PC-3 (cell line): ENCODE measurements around the gene CMSS1. TPM values are rescaled to one million over a fixed set of nuclear protein-coding genes. Genes with fewer than 3 reads are reported as not detected.

ENCODE experiments used
- ATAC-seq: fragments of 200-7000 bp; cut with Tn5 transposase; 2 replicates; pipeline ENCODE4 v1.9.1; 2020; ENCODE audit warnings: mild to moderate bottlenecking, moderate library complexity
- BruUV-seq: library from RNA; stranded (reverse); fragments of 400-500 nt; replicated peaks from 2 replicates; lab custom pipeline; 2021; lab: Mats Ljungman, UMichigan
- CTCF ChIA-PET: fragments of 300-600 bp; sonication (Branson Sonifier 250); formaldehyde crosslinking; loops from one replicate; lab custom pipeline; 2022; ENCODE audit warnings: antibody characterized with exemption; lab: Charles Lee
- POLR2A ChIA-PET: fragments of 300-600 bp; sonication (Branson Sonifier 250); formaldehyde crosslinking; loops from one replicate; lab custom pipeline; 2022; ENCODE audit warnings: antibody characterized with exemption; ENCODE audit not compliant: unreplicated experiment; lab: Charles Lee
- DNase-seq: peaks from one replicate; pipeline ENCODE4 v3.0.0-alpha.2; 2015
- H2AFZ ChIP-seq: fragments of 300-600 bp; sonication (generic); 2 replicates; pipeline ENCODE4 v1.6.0; 2016; ENCODE audit warnings: antibody characterized with exemption, low read length
- H3F3A ChIP-seq: fragments of 300-600 bp; sonication (generic); one replicate; pipeline ENCODE4 v1.6.0; 2017; ENCODE audit warnings: antibody characterized with exemption, low read length, control low read depth, mild to moderate bottlenecking; ENCODE audit not compliant: unreplicated experiment
- H3K27ac ChIP-seq: fragments of 300-600 bp; sonication (generic); 2 replicates; pipeline ENCODE4 v1.5.1; 2016; ENCODE audit warnings: mild to moderate bottlenecking, low read length
- H3K27me3 ChIP-seq: fragments of 300-600 bp; sonication (generic); 2 replicates; pipeline ENCODE4 v1.6.1; 2016; ENCODE audit warnings: low read length, mixed read lengths
- H3K36me3 ChIP-seq: fragments of 300-600 bp; sonication (generic); 2 replicates; pipeline ENCODE4 v1.6.1; 2016; ENCODE audit warnings: low read depth, mixed run types, low read length, mixed read lengths
- H3K4me1 ChIP-seq: fragments of 300-600 bp; sonication (generic); 2 replicates; pipeline ENCODE4 v1.5.1; 2016; ENCODE audit warnings: low read length; ENCODE audit not compliant: insufficient read depth
- H3K4me2 ChIP-seq: fragments of 300-600 bp; sonication (generic); 2 replicates; pipeline ENCODE4 v1.6.0; 2016; ENCODE audit warnings: low read length
- H3K4me3 ChIP-seq: fragments of 300-600 bp; sonication (generic); 2 replicates; pipeline ENCODE4 v1.5.1; 2016; ENCODE audit warnings: mild to moderate bottlenecking, low read length, mixed read lengths
- H3K79me2 ChIP-seq: fragments of 300-600 bp; sonication (generic); 2 replicates; pipeline ENCODE4 v1.6.1; 2017; ENCODE audit warnings: low read length, mixed read lengths
- H3K9ac ChIP-seq: fragments of 300-600 bp; sonication (generic); 2 replicates; pipeline ENCODE4 v1.6.0; 2016; ENCODE audit warnings: mild to moderate bottlenecking, low read length
- H3K9me2 ChIP-seq: fragments of 300-600 bp; sonication (generic); replicated peaks from 2 replicates; pipeline ENCODE4 v1.6.1; 2016; ENCODE audit warnings: mixed run types, low read length, mixed read lengths
- H3K9me3 ChIP-seq: fragments of 300-600 bp; sonication (generic); 2 replicates; pipeline ENCODE4 v1.6.1; 2016; ENCODE audit warnings: low read length, mixed read lengths
- H4K20me1 ChIP-seq: fragments of 300-600 bp; sonication (generic); 2 replicates; pipeline ENCODE4 v1.6.1; 2016; ENCODE audit warnings: low read length, mixed read lengths
- EZH2 ChIP-seq: fragments of 300-600 bp; sonication (generic); IDR thresholded peaks from one replicate; pipeline ENCODE4 v1.6.1; 2017; ENCODE audit warnings: antibody characterized with exemption, mild to moderate bottlenecking, low read length; ENCODE audit not compliant: unreplicated experiment
- EZH2phosphoT487 ChIP-seq: fragments of 300-600 bp; sonication (generic); IDR thresholded peaks from 2 replicates; pipeline ENCODE4 v1.6.1; 2018; ENCODE audit warnings: mild to moderate bottlenecking, antibody characterized with exemption, low read length, borderline replicate concordance
- intact Hi-C: fragments of 100-400 bp; cut with micrococcal nuclease; formaldehyde crosslinking; loops from 2 replicates; pipeline ENCODE4 v1.9.0; 2023
- total RNA-seq: library from RNA; depleted of rRNA; stranded (reverse); fragments of >200 nt; gene quantifications from 2 replicates; pipeline ENCODE4 v1.2.3, GENCODE V29; 2014
- TF ChIP-seq, protein P1 (sequence below): fragments of 300-600 bp; sonication (generic); conservative IDR thresholded peaks from 2 replicates; pipeline ENCODE4 v1.5.1; 2017; ENCODE audit warnings: antibody characterized with exemption, low read depth, mild to moderate bottlenecking, low read length

CMSS1 gene
- total RNA-seq, 1 experiment from 2014 or later = 63.1 TPM

DNA sequence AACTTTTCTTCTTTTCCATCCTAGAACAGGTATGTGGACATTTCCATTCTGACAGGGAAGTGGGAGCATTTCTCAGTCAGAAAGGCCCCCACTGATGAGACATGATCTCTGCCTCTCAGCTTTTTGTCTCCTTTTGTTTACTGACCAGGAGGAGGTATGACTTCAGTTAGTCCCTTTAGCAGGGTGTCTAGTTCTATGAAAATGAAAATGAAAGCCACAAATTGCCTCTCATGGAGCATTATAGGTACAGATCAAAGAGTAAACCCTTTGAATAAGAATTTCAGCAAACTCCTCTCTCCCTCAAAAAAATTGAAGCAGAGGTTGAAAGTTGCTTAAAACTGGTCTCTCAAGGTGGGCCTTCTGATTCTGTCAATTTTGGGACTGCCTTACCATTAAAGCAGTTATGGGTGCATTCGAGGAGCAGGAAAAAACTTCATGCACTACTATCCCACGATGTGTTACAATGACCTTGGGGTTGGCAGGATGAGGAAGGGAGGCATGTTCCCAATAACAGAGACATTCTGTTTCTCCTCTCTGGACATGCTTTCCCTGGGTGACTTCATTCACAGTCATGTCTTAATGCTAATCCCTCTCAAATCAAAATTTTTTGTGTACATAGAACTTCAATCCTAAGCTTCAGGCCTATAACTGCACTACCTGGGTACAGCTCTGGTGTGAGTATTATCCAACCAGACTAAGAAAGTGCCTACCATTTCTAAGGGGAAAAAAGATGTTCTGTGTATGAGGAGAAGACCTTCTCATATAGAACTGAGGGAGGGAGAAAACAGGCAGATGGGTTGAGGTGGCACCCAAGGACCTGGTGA lies 392.5 kb downstream of the CMSS1 start:
- Histone ChIP-seq H3K4me2 (no peak overlapping the region), H3F3A (no peaks in the 10 kb centered on the region), H3K4me1 (no peaks in the 10 kb centered on the region), H3K9me2 (no peaks in the 10 kb centered on the region), H3K27me3 (no peaks in the 10 kb centered on the region), H3K4me3 (no peak overlapping the region), H3K27ac (no peak overlapping the region), H3K9me3 (no peaks in the 10 kb centered on the region), H2AFZ (no peak overlapping the region), H3K36me3 (no peaks in the 10 kb centered on the region), H3K9ac (no peak overlapping the region), H4K20me1 (no peaks in the 10 kb centered on the region), H3K79me2 (no peaks in the 10 kb centered on the region)
- TF ChIP-seq EZH2 (no peak), EZH2phosphoT487 (no peak)
- TF ChIP-seq, protein P1, sequence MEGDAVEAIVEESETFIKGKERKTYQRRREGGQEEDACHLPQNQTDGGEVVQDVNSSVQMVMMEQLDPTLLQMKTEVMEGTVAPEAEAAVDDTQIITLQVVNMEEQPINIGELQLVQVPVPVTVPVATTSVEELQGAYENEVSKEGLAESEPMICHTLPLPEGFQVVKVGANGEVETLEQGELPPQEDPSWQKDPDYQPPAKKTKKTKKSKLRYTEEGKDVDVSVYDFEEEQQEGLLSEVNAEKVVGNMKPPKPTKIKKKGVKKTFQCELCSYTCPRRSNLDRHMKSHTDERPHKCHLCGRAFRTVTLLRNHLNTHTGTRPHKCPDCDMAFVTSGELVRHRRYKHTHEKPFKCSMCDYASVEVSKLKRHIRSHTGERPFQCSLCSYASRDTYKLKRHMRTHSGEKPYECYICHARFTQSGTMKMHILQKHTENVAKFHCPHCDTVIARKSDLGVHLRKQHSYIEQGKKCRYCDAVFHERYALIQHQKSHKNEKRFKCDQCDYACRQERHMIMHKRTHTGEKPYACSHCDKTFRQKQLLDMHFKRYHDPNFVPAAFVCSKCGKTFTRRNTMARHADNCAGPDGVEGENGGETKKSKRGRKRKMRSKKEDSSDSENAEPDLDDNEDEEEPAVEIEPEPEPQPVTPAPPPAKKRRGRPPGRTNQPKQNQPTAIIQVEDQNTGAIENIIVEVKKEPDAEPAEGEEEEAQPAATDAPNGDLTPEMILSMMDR = no peak
- ChIA-PET CTCF (no interaction called here), POLR2A (interaction anchor here (0.7 kb wide), 1 partner anchor 105 kb away, joined by 3 read pairs; no protein-coding TSS in a partner anchor)
- intact Hi-C loops = no loop called here
- ATAC-seq = no peak
- no peak for DNase-seq
- BruUV-seq = no TSS peak

DNA sequence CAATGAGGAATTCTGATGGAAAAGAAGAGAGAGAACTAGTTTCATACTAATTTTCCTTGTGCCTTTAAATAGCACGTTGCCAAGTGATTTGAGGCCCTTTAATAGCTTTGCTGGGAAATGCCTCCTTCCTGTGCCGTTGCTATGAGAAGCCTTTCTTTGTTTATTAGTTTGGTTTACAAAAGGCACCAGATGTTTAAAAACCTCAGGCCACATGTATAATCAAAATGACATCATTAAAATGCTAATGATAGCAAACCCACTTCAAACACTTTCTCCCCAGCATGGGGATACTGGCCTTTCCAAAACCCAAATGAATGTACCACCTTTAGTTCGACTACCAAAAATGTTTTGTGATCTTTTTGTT lies 393.1 kb downstream of the CMSS1 start:
- H3K4me1 ChIP-seq = no peaks in the 10 kb centered on the region

More for the DNA sequence above, 393.1 kb downstream of the CMSS1 start:
- no peaks in the 10 kb centered on the region for H3K36me3 ChIP-seq
- no peak overlapping the region for H3K4me3 ChIP-seq
- no peaks in the 10 kb centered on the region for H3K27me3 ChIP-seq
- H3K9me3 ChIP-seq = no peaks in the 10 kb centered on the region
- POLR2A ChIA-PET = interaction anchor here (0.7 kb wide), 1 partner anchor 105 kb away, joined by 3 read pairs; no protein-coding TSS in a partner anchor
- no peak overlapping the region for H3K9ac ChIP-seq
- H3F3A ChIP-seq = no peaks in the 10 kb centered on the region
- H3K79me2 ChIP-seq = no peaks in the 10 kb centered on the region
- no TSS peak for BruUV-seq
- H2AFZ ChIP-seq = no peak overlapping the region
- H4K20me1 ChIP-seq = no peaks in the 10 kb centered on the region
- no peak overlapping the region for H3K4me2 ChIP-seq
- no peaks in the 10 kb centered on the region for H3K9me2 ChIP-seq
- DNase-seq (no peak), ATAC-seq (no peak)
- no peak overlapping the region for H3K27ac ChIP-seq
- CTCF ChIA-PET = no interaction called here
- intact Hi-C loops = no loop called here
- TF ChIP-seq, protein P1 = no peak
- TF ChIP-seq EZH2 (no peak), EZH2phosphoT487 (no peak)
